Stimulated activated CD8-positive, alpha-beta memory T cell treated with anti-CD3 and anti-CD28 coated beads, Interleukin-7, amount 100 ng/mL, for 48 hours (primary cell): ENCODE measurements around the gene SLC47A1.

Source experiments
- DNase-seq, 2 donors: peaks; one replicate each; pipeline ENCODE4 v3.0.0-alpha.2; 2020; ENCODE audit warnings: low read depth in 1 of 2; ENCODE audit errors: extremely low read depth in 1 of 2

The SLC47A1 gene

DNA sequence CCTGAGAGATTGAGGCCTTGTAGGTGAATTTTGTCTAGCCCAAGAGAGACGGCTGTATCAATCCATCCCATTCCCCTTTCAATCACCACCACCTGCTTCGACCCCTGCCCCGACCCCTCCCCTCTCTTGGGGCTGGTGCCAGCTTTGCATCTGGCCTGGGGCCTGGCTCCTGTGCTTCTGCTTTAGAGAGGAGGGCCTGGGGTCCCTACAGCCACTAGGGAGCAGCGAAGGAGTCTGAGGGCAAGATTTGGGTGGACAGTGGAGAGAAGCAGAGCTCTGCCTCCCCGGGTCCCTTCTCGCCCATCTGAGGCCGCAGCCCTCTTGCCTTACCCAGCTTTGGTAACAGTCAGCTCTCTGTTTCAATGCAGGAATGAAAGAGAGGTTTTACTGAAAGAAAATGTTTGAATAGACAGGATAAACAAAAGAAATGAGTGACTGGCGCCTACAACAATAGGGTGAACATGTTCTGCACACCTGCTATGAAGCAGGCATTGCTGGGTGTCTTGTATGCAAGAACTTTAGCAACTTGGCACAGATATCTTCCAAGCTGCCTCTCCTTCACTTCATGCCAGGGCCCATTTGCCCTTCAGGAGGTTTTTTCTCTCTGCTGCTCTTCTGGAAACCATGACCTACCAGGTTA lies 57.4 kb downstream of the SLC47A1 start:
- no peak for DNase-seq

DNA sequence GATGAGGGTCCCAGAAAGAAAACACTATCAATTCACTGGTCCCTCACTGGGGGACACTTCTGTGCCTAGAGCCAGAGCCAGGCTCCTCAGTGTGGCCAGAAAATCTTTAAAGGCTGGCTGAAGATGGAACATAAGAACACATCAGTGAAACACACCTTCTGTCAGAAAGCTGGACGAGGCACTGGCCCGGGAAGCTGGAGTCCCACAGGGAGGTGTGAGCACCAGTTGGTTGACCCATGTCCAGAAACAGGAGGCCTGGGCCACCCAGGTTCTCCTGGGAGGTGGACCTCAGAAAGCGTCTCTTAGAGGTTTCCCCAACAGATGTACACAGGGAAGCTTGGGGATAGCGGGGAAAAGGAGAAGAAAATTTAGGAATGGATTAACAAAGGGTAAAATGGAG lies 58.7 kb downstream of the SLC47A1 start:
- no peak for DNase-seq

DNA sequence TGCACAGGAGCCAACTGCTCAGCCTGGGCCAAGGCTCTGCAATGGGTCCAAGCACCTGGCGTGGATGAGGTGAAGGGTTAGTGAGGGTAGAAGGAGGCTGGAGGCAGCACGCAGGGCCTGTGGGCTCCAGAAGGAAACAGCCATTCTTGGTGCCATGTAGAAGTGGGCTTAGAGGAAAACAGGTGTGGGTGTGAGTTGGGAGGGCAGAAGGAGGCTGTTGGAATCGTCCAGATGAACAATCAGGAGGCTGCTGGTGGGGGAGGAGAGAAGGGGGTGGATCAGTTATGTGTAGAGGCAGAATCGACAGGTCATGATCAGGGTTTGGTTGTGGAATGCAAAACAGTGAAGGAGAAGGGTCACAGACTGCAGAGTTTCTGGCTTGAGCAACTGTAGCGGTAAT lies 63.2 kb downstream of the SLC47A1 start:
- DNase-seq, result no peak

DNA sequence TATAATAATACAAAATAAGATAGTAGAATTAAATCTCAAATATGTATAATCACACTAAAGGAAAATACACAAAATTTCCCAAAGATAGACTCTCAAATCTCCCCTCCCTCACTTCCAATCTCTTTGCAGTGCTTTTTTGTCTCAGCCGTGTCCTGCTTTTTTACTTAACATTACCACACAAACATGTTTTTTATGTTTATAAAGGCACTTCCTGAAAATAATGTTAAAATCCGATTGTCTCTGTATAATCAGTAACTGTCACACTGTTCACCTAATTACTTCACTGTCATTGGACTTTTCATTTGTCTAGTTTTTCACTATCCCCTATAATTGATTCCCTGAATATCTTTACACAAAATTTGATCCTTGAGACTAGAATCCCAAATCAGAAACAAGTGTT lies 76.7 kb downstream of the SLC47A1 start:
- no peak for DNase-seq

DNA sequence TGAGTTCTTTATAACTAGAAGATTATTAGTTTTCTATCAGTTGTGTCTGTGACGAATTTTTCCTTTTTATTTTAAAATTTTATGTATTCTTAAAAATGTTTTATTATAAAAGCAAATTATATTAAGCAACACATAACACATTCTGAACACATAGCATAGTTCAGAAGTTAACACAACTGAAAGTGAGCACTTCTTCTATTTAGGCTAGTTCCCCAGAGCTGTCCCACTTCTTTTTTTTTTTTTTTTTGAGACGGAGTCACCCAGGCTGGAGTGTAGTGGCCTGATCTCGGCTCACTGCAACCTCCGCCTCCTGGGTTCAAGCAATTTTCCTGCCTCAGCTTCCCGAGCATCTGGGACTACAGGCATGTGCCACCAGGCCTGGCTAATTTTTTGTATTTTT lies 77.2 kb downstream of the SLC47A1 start:
- DNase-seq, result no peak

DNA sequence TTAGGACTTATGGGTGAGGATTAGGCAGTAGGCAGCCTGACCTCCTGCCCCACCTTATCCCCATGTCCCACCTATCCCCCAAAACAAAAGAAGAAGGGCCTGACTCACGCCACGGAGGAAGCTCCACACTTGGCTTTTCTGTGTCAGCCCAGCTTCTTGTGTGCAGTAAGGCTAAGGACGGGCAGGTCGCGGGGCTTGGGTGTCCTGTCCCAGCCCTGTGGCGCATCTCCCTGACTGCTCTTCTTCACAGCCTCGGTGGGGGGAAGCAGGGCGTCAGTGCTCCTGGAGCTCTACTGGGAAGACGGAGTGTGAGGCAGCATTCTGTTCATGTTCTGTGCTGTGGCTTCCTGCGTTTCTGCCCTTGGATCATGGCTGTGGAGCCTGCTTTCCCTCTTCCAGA lies 80.3 kb downstream of the SLC47A1 start:
- no peak for DNase-seq

DNA sequence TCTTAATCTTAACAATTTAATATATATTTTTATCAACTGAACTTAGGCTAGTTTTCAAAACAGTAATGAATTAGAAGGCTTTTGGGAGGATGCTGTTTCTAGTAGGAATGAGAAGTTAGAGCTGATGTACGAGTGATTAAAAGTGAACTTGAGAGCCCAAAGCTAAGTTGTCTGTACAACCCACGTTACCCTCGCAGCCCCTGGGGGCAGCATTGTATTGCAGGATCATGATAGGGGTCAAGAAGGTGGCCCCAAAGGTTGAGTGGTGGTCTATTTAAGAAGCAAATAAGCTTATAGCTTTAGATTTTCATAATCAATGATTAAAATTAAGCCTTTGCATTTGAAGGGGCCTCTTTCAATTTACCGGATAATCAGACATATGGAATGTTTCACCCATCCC lies 81.2 kb downstream of the SLC47A1 start:
- no peak for DNase-seq

DNA sequence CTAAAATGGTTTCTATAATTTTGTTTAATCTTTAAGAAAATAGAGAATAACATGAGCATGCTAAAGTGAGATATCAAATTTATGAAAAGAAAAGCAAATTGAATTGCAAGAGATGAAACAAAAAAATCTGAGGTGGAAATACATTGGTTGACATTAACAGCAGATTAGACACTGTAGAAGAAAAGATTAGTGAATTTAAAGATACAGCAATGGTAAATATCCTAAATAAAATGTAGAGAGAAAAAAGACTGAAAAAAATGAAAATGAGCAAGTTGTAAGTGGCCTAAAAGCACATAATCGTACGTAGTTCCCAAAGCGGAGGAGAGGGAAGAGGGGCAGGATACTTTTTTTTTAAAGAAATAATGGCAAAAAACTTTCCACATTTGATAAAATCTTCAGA lies 84.4 kb downstream of the SLC47A1 start:
- DNase-seq, result no peak

DNA sequence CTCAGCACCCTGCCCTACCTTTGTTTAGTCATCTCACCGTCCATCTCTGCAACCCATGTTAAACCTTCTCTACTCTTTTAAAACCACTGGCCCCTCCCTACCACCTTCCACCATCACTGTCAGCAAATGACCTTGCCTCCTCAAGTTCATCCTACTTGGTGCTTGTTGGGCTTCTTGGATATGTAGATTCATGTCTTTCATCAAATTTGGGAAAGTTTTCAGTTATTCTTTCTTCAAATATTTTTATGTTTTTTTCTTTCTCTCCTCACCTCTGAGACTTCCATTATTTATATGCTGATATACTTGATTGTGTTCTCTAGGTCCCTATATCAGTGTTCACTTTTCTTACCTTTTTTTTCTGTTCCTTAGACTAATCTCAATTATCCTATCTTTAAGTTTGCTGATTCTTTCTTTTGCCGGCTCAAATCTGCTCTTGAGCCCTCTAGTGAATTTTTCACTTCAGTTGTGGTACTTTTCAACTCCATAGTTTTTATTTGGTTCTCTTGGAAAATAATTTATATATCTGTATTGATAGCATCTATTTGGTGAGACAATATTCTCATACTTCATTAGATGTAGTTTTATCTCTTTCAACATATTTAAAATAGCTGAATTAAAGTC lies 86.2 kb downstream of the SLC47A1 start:
- no peak for DNase-seq

DNA sequence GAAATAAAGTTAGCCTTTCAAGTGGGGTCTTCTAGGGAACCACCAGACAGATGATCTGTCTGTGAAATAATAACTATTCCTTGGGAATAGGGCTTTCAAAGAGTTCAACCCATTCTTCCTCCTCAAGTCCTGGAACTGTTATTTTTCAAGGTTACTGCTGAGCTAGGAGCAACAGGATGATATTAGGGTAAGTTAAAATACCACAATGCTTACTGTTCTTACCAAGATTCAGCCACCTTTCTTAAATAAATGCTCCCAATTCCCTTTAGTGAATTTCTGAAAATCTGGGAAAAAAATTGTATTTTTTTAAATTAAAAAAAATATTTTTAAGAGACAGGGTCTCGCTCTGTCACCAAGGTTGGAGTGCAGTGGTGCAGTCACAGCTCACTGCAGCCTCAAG lies 88.0 kb downstream of the SLC47A1 start:
- no peak for DNase-seq

DNA sequence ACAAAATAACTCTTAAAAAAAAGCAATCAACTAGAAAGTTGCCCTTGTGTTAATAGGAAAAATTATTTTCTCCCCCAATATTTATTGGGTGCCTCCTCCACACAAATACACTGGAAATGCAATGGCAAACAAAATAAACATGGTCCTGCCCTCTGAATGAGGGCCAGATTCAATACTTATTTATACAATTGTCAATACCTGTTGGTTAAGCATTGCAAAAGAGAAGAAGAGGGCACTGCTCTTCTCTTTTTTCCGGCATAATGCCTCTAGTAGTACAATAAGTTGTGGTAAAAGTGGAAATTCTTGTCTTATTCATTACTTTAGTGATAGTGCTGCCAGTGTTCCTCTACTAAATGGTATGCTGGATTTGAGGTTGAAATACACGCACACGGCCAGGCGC lies 92.4 kb downstream of the SLC47A1 start:
- DNase-seq, result no peak
